GM08714 (cell line): ENCODE data around the gene RIMBP2.

Experiments used
- H3K4me3 ChIP-seq: fragments of 200-500 bp; sonication (Bioruptor generic); 2 replicates; pipeline ENCODE4 v1.5.1; 2014; ENCODE audit warnings: mild to moderate bottlenecking, low read length, inconsistent platforms
- ZNF274 ChIP-seq: IDR thresholded peaks from 2 replicates; pipeline ENCODE4 v1.6.1; 2012; ENCODE audit warnings: mild to moderate bottlenecking, low read depth, low read length

The RIMBP2 gene

GRCh38 chr12:130385193-130385592, 330.9 kb downstream of the RIMBP2 start:
- no peak for TF ChIP-seq ZNF274
- H3K4me3 ChIP-seq = no peak overlapping the region

GRCh38 chr12:130384234-130384633, 331.9 kb downstream of the RIMBP2 start:
- no peak overlapping the region for H3K4me3 ChIP-seq
- no peak for TF ChIP-seq ZNF274

DNA sequence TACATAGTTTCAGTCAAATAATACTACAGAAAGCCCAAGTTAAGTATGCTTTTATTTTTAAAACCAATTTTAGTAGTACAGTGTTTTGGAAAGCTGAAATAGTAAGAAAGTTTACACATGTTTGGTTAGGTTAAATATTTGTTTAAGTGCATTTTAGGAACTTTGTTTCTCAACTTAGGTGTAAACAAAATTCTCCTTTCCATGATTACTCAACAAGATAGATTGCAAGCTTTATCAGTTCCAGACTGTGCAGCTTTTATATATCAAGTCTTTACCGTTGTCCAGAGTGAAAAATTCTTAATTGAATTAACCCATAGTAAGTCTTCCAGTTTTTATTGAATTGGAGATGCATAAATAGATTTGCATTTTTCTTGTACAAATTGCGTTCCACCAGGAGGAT, 333.3 kb downstream of the RIMBP2 start:
- no peak overlapping the region for H3K4me3 ChIP-seq
- TF ChIP-seq ZNF274 = no peak

- TF ChIP-seq ZNF274 = no peak
- H3K4me3 ChIP-seq = no peak overlapping the region
Measured at GRCh38 chr12:130375296-130376287, 340.5 kb downstream of the RIMBP2 start.

GRCh38 chr12:130374083-130374482, 342.0 kb downstream of the RIMBP2 start:
- TF ChIP-seq ZNF274 = no peak
- no peak overlapping the region for H3K4me3 ChIP-seq

GRCh38 chr12:130372936-130373335, 343.2 kb downstream of the RIMBP2 start:
- no peak overlapping the region for H3K4me3 ChIP-seq
- TF ChIP-seq ZNF274 = no peak

- TF ChIP-seq ZNF274 = no peak
- H3K4me3 ChIP-seq = no peak overlapping the region
Measured at GRCh38 chr12:130371296-130371695, 344.8 kb downstream of the RIMBP2 start.

DNA sequence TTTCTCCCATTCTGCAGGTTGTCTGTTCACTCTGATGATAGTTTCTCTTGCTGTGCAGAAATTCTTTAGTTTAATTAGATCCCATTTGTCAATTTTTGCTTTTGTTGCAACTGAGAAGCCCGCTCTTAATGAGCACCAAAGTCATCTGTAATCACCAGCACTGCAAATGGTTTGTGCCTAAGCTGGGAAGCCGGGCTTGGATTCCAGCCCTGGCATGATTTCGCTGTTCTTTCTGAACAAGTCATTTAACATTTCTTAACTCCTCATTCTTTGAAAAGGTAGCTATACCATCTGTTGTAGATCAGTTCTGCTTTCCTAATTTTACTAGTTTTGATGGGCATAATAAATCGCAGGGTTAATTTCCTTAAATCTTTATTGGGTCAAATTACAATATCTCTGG, 346.3 kb downstream of the RIMBP2 start:
- no peak overlapping the region for H3K4me3 ChIP-seq
- TF ChIP-seq ZNF274 = no peak

DNA sequence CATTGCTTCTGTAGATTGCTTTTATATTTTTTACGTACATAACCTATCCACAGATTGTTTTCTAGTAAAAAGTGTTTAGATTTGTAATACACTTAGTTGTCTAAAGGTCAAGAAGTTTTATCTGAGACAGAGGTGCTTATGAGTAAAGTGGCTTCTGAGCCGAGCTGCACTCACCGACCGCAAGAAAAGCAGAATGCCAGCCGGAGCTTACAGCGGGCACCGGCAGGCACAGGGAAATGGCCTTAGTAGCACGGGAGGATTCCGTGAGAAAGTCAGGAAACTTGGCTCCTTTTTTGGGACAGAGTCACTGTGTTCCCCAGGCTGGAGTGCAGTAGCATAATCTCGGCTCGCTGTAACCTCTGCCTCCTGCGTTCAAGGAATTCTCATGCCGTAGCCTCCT, 348.6 kb downstream of the RIMBP2 start:
- no peak overlapping the region for H3K4me3 ChIP-seq
- TF ChIP-seq ZNF274 = no peak

DNA sequence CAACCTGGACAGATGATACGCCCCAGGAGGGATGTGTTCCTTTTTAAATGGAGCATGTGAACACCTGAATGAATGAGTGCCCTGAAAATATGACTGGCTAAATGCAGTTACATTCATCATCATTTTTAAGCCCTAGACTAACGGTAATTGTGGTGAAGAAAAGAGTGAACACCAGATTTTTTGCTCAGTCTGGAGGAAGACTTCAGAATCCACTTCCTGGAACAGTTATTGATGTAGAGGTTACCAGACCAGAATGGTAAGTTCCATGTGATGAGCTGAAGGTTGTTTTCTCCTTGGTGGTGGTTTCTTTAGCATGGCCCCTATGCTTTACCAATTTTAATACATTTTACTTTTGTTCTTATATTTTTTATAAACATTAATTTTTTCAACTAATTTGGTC, 349.1 kb downstream of the RIMBP2 start:
- TF ChIP-seq ZNF274 = no peak
- no peak overlapping the region for H3K4me3 ChIP-seq

DNA sequence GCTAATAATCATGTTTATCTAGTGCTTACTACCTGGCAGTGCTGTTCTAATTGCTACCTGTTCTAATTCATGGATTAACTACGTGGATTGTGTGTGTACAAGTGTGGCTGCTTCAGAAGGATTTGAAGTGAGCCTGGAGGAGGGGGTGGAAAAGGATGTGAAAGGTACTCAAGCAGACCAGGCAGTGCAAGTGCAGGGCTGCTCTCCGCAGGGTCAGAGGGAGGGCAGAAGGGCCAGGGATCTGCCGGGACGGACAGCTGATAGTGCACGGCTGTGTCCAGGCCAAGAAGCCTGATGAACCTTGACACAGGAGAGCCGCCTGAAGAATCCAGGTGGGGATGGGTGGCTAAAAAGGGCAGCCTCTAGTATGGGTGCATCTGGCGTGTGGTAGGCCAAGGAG, 349.9 kb downstream of the RIMBP2 start:
- TF ChIP-seq ZNF274 = no peak

DNA sequence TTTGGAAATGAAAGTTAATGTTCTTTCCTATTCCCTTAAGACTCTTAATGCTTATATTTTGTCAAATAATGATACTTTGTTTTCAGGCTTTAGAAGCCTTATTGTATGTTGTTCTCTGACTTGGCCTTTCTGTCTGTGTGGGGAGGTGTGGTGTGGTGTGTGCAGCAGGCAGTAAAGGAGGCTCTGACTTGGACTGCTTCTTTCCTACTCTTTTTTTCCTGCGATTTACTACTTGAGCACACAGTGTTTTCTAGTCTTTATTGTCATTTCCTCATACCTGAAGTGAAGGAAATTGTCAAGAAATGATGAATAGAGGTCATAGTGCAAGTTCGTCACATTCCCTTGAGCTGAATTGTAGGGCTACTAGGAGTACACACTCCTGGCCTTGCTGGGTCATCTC, 351.5 kb downstream of the RIMBP2 start:
- no peak for TF ChIP-seq ZNF274
- H3K4me3 ChIP-seq = no peak overlapping the region

More for the DNA sequence above, 349.9 kb downstream of the RIMBP2 start:
- no peak overlapping the region for H3K4me3 ChIP-seq

GRCh38 chr12:130362060-130362459, 354.0 kb downstream of the RIMBP2 start:
- no peak for TF ChIP-seq ZNF274

DNA sequence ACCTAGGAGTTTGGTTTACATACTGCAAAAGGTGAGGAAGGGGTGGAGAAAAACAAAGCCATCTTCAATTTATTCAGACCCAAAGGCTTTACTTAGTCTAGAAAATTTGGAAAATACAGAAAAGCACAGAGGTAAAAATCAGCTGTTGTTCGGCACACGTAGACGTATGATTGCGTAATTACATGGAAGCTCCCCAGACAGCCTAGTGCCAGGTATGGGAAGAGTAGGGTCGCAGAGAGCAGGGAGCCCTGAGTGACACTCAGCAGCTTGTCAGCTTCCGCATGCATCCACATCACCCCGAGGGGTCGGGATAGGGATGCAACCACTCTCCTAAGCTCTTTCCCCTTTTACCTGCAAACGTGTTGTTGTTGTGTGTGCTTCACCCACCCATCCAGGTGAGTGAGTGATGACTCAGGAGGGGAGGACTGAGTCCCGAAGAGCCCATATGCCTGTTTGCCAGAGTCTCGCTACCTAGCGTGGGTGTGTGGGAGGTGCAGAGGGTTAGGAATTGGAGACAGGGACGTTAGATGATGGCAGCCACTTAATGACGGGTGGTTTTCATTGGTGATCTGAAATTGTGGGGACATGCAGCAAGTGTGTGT, 358.3 kb downstream of the RIMBP2 start:
- no peak for TF ChIP-seq ZNF274
- H3K4me3 ChIP-seq = no peak overlapping the region

More at GRCh38 chr12:130362060-130362459, 354.0 kb downstream of the RIMBP2 start:
- H3K4me3 ChIP-seq = no peak overlapping the region

DNA sequence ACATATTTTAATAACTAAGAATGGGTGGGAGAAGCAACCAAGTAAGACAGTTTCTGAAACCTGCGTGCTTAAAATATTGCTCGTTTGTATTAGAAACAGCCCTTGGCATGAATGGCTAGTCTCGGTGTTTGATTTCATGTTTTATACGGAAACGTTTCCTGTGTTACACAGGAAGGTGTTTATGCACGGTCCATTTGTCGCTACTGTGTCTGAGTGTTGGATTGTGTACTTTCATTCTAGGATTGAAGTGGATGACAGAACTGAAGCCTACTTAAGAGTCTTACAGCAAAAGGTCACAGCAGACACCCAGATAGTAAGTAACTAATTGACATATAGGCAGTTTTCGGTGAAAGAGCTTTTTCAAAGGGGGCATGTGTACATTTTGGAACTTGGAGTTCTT, 358.9 kb downstream of the RIMBP2 start:
- TF ChIP-seq ZNF274 = no peak
- no peak overlapping the region for H3K4me3 ChIP-seq

DNA sequence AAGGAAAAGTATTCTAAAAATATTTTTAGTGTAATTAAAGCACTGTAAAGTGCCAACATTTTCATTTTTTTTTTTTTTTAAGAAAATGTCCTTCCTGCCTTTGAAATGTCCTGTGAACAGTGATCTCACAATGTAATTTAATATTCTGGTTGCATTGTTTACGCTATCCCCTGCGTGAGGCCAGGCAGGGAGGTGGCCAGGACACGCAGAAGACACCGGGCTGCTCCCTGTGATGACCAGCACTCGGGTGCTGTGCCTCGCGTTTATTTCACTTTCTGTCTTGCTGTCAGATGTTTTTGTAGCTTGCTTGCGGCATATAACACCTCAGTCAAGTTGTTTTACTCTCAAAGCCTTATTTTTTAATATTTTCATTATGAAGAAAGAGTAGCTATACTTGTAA, 359.9 kb downstream of the RIMBP2 start:
- TF ChIP-seq ZNF274 = no peak
- no peak overlapping the region for H3K4me3 ChIP-seq
